Prostate gland (tissue), 2 donors: ENCODE measurements around the gene DCDC1.

Experiments
- CTCF ChIP-seq, 4 experiments: fragments of 200-600 bp in 2 of 4; fragments of 450-650 bp in 2 of 4; sonication (generic) in 2 of 4; IDR thresholded peaks; 1 replicate in 3 of 4; 2 replicates in 1 of 4; pipeline ENCODE4 v1.5.1; 2016 to 2019; ENCODE audit warnings: antibody characterized with exemption in 4 of 4, mild to moderate bottlenecking in 2 of 4, moderate library complexity in 2 of 4
- POLR2AphosphoS5 ChIP-seq: sonication (generic); formaldehyde crosslinking; IDR thresholded peaks from one replicate; pipeline ENCODE4 v1.6.1; 2017; ENCODE audit warnings: antibody characterized with exemption

- TF ChIP-seq CTCF (IDR thresholded peaks at IDR 0.05) (no peak), POLR2AphosphoS5 (no peak)
Observed at GRCh38 chr11:30893318-30893717, 476.2 kb downstream of the DCDC1 start.
